ENCODE results near the gene ARMH3. TPM values are rescaled to one million over a fixed set of nuclear protein-coding genes. Genes with fewer than 3 reads are reported as not detected.
A peak's percentile ranks its signal among the peaks of the same experiment; 100 is the strongest.

Gene ARMH3
- total and polyA plus RNA-seq, 2 donors: 8.7 to 18.2 TPM

- H3K27me3 ChIP-seq (ENCODE audit: control insufficient read depth in 2 of 2, insufficient read depth in 1 of 2, low read length in 1 of 2): no peaks in the 10 kb centered on the region
- no peak for DNase-seq (ENCODE audit: low read depth in 6 of 9, low spot score in 9 of 9)
These were observed 205.2 kb downstream of the ARMH3 start for GRCh38 chr10:101850749-101851148.

GRCh38 chr10:101848894-101849351 is 207.1 kb downstream of the ARMH3 start:
- no peaks in the 10 kb centered on the region for H3K27me3 ChIP-seq (ENCODE audit: control insufficient read depth in 2 of 2, insufficient read depth in 1 of 2, low read length in 1 of 2)
- DNase-seq (ENCODE audit: low read depth in 6 of 9, low spot score in 9 of 9): no peak
- H3K4me1 ChIP-seq (ENCODE audit: control insufficient read depth in 2 of 2, insufficient read depth in 2 of 2, low read length in 2 of 2): peaks cover 4 to 12% of the 10 kb centered on the region in 2 donors
- no peak overlapping the region for H3K27ac ChIP-seq (ENCODE audit: low read depth in 1 of 2, low read length in 1 of 2)
- H3K36me3 ChIP-seq (ENCODE audit: control insufficient read depth in 2 of 2, insufficient read depth in 2 of 2, low read length in 1 of 2): peaks cover 16 to 23% of the 10 kb centered on the region in 2 donors
- no peaks in the 10 kb centered on the region for H3K9me3 ChIP-seq (ENCODE audit: control insufficient read depth in 2 of 2, insufficient read depth in 1 of 2, low read length in 1 of 2)
- no peak overlapping the region for H3K4me3 ChIP-seq (ENCODE audit: low read length in 2 of 2)
- WGBS: 82% methylated on average over 3 of the region's 3 CpGs

More at GRCh38 chr10:101850749-101851148, 205.2 kb downstream of the ARMH3 start:
- no peak overlapping the region for H3K27ac ChIP-seq (ENCODE audit: low read depth in 1 of 2, low read length in 1 of 2)
- H3K4me3 ChIP-seq (ENCODE audit: low read length in 2 of 2): no peak overlapping the region
- peaks cover 0 to 3% of the 10 kb centered on the region in 2 donors for H3K4me1 ChIP-seq (ENCODE audit: control insufficient read depth in 2 of 2, insufficient read depth in 2 of 2, low read length in 2 of 2)
- no peaks in the 10 kb centered on the region for H3K9me3 ChIP-seq (ENCODE audit: control insufficient read depth in 2 of 2, insufficient read depth in 1 of 2, low read length in 1 of 2)
- WGBS: 96% methylated on average over 3 of the region's 3 CpGs
- peaks cover 14 to 20% of the 10 kb centered on the region in 2 donors for H3K36me3 ChIP-seq (ENCODE audit: control insufficient read depth in 2 of 2, insufficient read depth in 2 of 2, low read length in 1 of 2)

GRCh38 chr10:101848408-101848807 is 207.6 kb downstream of the ARMH3 start:
- DNase-seq (ENCODE audit: low read depth in 6 of 9, low spot score in 9 of 9): no peak
- peaks cover 6 to 15% of the 10 kb centered on the region in 2 donors for H3K4me1 ChIP-seq (ENCODE audit: control insufficient read depth in 2 of 2, insufficient read depth in 2 of 2, low read length in 2 of 2)
- H3K9me3 ChIP-seq (ENCODE audit: control insufficient read depth in 2 of 2, insufficient read depth in 1 of 2, low read length in 1 of 2): no peaks in the 10 kb centered on the region
- peaks cover 0 to 2% of the 10 kb centered on the region in 2 donors for H3K27me3 ChIP-seq (ENCODE audit: control insufficient read depth in 2 of 2, insufficient read depth in 1 of 2, low read length in 1 of 2)
- no peak overlapping the region for H3K4me3 ChIP-seq (ENCODE audit: low read length in 2 of 2)
- H3K27ac ChIP-seq (ENCODE audit: low read depth in 1 of 2, low read length in 1 of 2): no peak overlapping the region
- 98% methylated on average over 4 of the region's 4 CpGs for WGBS
- H3K36me3 ChIP-seq (ENCODE audit: control insufficient read depth in 2 of 2, insufficient read depth in 2 of 2, low read length in 1 of 2): peaks cover 16 to 23% of the 10 kb centered on the region in 2 donors

- DNase-seq (ENCODE audit: low read depth in 6 of 9, low spot score in 9 of 9): no peak
- Histone ChIP-seq H3K4me3 (ENCODE audit: low read length in 2 of 2) (no peak overlapping the region), H3K9me3 (ENCODE audit: control insufficient read depth in 2 of 2, insufficient read depth in 1 of 2, low read length in 1 of 2) (peaks cover 0 to 4% of the 10 kb centered on the region in 2 donors), H3K27ac (ENCODE audit: low read depth in 1 of 2, low read length in 1 of 2) (no peak overlapping the region), H3K4me1 (ENCODE audit: control insufficient read depth in 2 of 2, insufficient read depth in 2 of 2, low read length in 2 of 2) (peaks cover 14 to 36% of the 10 kb centered on the region in 2 donors), H3K27me3 (ENCODE audit: control insufficient read depth in 2 of 2, insufficient read depth in 1 of 2, low read length in 1 of 2) (peaks cover 3 to 27% of the 10 kb centered on the region in 2 donors), H3K36me3 (ENCODE audit: control insufficient read depth in 2 of 2, insufficient read depth in 2 of 2, low read length in 1 of 2) (peaks cover 16 to 19% of the 10 kb centered on the region in 2 donors)
- 98% methylated on average over 3 of the region's 3 CpGs for WGBS
These were observed 210.1 kb downstream of the ARMH3 start for GRCh38 chr10:101845893-101846292.

- H3K9me3 ChIP-seq (ENCODE audit: control insufficient read depth in 2 of 2, insufficient read depth in 1 of 2, low read length in 1 of 2): peaks cover 0 to 4% of the 10 kb centered on the region in 2 donors
- H3K27me3 ChIP-seq (ENCODE audit: control insufficient read depth in 2 of 2, insufficient read depth in 1 of 2, low read length in 1 of 2): peaks cover 3 to 44% of the 10 kb centered on the region in 2 donors
- peaks cover 29 to 55% of the 10 kb centered on the region in 2 donors for H3K4me1 ChIP-seq (ENCODE audit: control insufficient read depth in 2 of 2, insufficient read depth in 2 of 2, low read length in 2 of 2)
- DNase-seq (ENCODE audit: low read depth in 6 of 9, low spot score in 9 of 9): peak in 5 of 9 donors; percentile 50 to 88 (median 81)
- H3K4me3 ChIP-seq (ENCODE audit: low read length in 2 of 2): peak within 1 kb of the TSS; percentile 20 to 34
- WGBS: 29% methylated on average over 60 of the region's 60 CpGs
- no peak within 1 kb of the TSS for H3K27ac ChIP-seq (ENCODE audit: low read depth in 1 of 2, low read length in 1 of 2)
- H3K36me3 ChIP-seq (ENCODE audit: control insufficient read depth in 2 of 2, insufficient read depth in 2 of 2, low read length in 1 of 2): peaks cover 16% of the 10 kb centered on the region in 2 donors
These were observed 212.6 kb downstream of the ARMH3 start, which contains the start of gene KCNIP2 for GRCh38 chr10:101843032-101844021. Gene KCNIP2, minus strand, starts transcription at chr10:101843800. Its CDS starts 232 bp downstream, at chr10:101843568.

- peaks cover 3 to 9% of the 10 kb centered on the region in 2 donors for H3K36me3 ChIP-seq (ENCODE audit: control insufficient read depth in 2 of 2, insufficient read depth in 2 of 2, low read length in 1 of 2)
- no peak overlapping the region for H3K4me3 ChIP-seq (ENCODE audit: low read length in 2 of 2)
- H3K4me1 ChIP-seq (ENCODE audit: control insufficient read depth in 2 of 2, insufficient read depth in 2 of 2, low read length in 2 of 2): peaks cover 29 to 55% of the 10 kb centered on the region in 2 donors
- no peak overlapping the region for H3K27ac ChIP-seq (ENCODE audit: low read depth in 1 of 2, low read length in 1 of 2)
- peaks cover 3 to 44% of the 10 kb centered on the region in 2 donors for H3K27me3 ChIP-seq (ENCODE audit: control insufficient read depth in 2 of 2, insufficient read depth in 1 of 2, low read length in 1 of 2)
- H3K9me3 ChIP-seq (ENCODE audit: control insufficient read depth in 2 of 2, insufficient read depth in 1 of 2, low read length in 1 of 2): peaks cover 0 to 4% of the 10 kb centered on the region in 2 donors
- no peak for DNase-seq (ENCODE audit: low read depth in 6 of 9, low spot score in 9 of 9)
These were observed 214.1 kb downstream of the ARMH3 start for GRCh38 chr10:101841826-101842225.

- Histone ChIP-seq H3K4me3 (ENCODE audit: low read length in 2 of 2) (peak overlapping the region; percentile 3 to 16), H3K4me1 (ENCODE audit: control insufficient read depth in 2 of 2, insufficient read depth in 2 of 2, low read length in 2 of 2) (peaks cover 29 to 56% of the 10 kb centered on the region in 2 donors), H3K36me3 (ENCODE audit: control insufficient read depth in 2 of 2, insufficient read depth in 2 of 2, low read length in 1 of 2) (peaks cover 3% of the 10 kb centered on the region in 2 donors), H3K27me3 (ENCODE audit: control insufficient read depth in 2 of 2, insufficient read depth in 1 of 2, low read length in 1 of 2) (peaks cover 3 to 44% of the 10 kb centered on the region in 2 donors), H3K9me3 (ENCODE audit: control insufficient read depth in 2 of 2, insufficient read depth in 1 of 2, low read length in 1 of 2) (peaks cover 0 to 4% of the 10 kb centered on the region in 2 donors), H3K27ac (ENCODE audit: low read depth in 1 of 2, low read length in 1 of 2) (no peak overlapping the region)
- DNase-seq (ENCODE audit: low read depth in 6 of 9, low spot score in 9 of 9): peak in 4 of 9 donors; percentile 68 to 80 (median 74)
- WGBS: 3% methylated on average over 46 of the region's 46 CpGs
These were observed 215.1 kb downstream of the ARMH3 start for GRCh38 chr10:101840741-101841453.

GRCh38 chr10:101840102-101840684 is 215.8 kb downstream of the ARMH3 start:
- WGBS: 4% methylated on average over 19 of the region's 19 CpGs
- Histone ChIP-seq H3K27ac (ENCODE audit: low read depth in 1 of 2, low read length in 1 of 2) (no peak overlapping the region), H3K9me3 (ENCODE audit: control insufficient read depth in 2 of 2, insufficient read depth in 1 of 2, low read length in 1 of 2) (peaks cover 0 to 4% of the 10 kb centered on the region in 2 donors), H3K4me1 (ENCODE audit: control insufficient read depth in 2 of 2, insufficient read depth in 2 of 2, low read length in 2 of 2) (peaks cover 29 to 63% of the 10 kb centered on the region in 2 donors), H3K36me3 (ENCODE audit: control insufficient read depth in 2 of 2, insufficient read depth in 2 of 2, low read length in 1 of 2) (no peaks in the 10 kb centered on the region), H3K4me3 (ENCODE audit: low read length in 2 of 2) (peak overlapping the region; percentile 5 to 46), H3K27me3 (ENCODE audit: control insufficient read depth in 2 of 2, insufficient read depth in 1 of 2, low read length in 1 of 2) (peaks cover 3 to 44% of the 10 kb centered on the region in 2 donors)
- DNase-seq (ENCODE audit: low read depth in 6 of 9, low spot score in 9 of 9): no peak
